ENCODE data around the gene TRIM32.

GRCh38 chr9:116646661-116647514 lies 40.2 kb upstream of the TRIM32 start:
- TF ChIP-seq POLR2A (IDR thresholded peaks at IDR 0.05; ENCODE audit: low read depth, low read length) = no peak
- TF ChIP-seq TAF1 (IDR thresholded peaks at IDR 0.05; ENCODE audit: low read depth, low read length) = no peak
- no peak for TF ChIP-seq POLR2AphosphoS5 (IDR thresholded peaks at IDR 0.05; ENCODE audit: low read depth, low read length)
- TF ChIP-seq POU2F2 (IDR thresholded peaks at IDR 0.05; ENCODE audit: low read depth, low read length) = no peak
- TF ChIP-seq PAX5 (IDR thresholded peaks at IDR 0.05; ENCODE audit: insufficient read depth, low read length, severe bottlenecking) = no peak
- TF ChIP-seq SPI1 (IDR thresholded peaks at IDR 0.05; ENCODE audit: low read depth, low read length) = no peak
